HL-60 (cell line): Measurements from ENCODE around the gene WAPL.

ENCODE experiments used
- POLR2AphosphoS5 ChIP-seq: IDR thresholded peaks from 2 replicates; pipeline ENCODE4 v1.6.1; 2012; ENCODE audit warnings: low read depth
- TF ChIP-seq, protein P1 (sequence below): IDR thresholded peaks from one replicate; pipeline ENCODE4 v1.5.1; 2011; ENCODE audit warnings: low read length, control low read depth, inconsistent platforms; ENCODE audit not compliant: insufficient read depth
- TF ChIP-seq, protein P2 (sequence below): IDR thresholded peaks from 2 replicates; pipeline ENCODE4 v1.6.1; 2012; ENCODE audit warnings: low read depth; ENCODE audit not compliant: insufficient replicate concordance

GRCh38 chr10:86480571-86480970 lies 41.0 kb downstream of the WAPL start:
- TF ChIP-seq, protein P1, sequence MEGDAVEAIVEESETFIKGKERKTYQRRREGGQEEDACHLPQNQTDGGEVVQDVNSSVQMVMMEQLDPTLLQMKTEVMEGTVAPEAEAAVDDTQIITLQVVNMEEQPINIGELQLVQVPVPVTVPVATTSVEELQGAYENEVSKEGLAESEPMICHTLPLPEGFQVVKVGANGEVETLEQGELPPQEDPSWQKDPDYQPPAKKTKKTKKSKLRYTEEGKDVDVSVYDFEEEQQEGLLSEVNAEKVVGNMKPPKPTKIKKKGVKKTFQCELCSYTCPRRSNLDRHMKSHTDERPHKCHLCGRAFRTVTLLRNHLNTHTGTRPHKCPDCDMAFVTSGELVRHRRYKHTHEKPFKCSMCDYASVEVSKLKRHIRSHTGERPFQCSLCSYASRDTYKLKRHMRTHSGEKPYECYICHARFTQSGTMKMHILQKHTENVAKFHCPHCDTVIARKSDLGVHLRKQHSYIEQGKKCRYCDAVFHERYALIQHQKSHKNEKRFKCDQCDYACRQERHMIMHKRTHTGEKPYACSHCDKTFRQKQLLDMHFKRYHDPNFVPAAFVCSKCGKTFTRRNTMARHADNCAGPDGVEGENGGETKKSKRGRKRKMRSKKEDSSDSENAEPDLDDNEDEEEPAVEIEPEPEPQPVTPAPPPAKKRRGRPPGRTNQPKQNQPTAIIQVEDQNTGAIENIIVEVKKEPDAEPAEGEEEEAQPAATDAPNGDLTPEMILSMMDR, result no peak
- TF ChIP-seq POLR2AphosphoS5, result no peak
- TF ChIP-seq, protein P2, sequence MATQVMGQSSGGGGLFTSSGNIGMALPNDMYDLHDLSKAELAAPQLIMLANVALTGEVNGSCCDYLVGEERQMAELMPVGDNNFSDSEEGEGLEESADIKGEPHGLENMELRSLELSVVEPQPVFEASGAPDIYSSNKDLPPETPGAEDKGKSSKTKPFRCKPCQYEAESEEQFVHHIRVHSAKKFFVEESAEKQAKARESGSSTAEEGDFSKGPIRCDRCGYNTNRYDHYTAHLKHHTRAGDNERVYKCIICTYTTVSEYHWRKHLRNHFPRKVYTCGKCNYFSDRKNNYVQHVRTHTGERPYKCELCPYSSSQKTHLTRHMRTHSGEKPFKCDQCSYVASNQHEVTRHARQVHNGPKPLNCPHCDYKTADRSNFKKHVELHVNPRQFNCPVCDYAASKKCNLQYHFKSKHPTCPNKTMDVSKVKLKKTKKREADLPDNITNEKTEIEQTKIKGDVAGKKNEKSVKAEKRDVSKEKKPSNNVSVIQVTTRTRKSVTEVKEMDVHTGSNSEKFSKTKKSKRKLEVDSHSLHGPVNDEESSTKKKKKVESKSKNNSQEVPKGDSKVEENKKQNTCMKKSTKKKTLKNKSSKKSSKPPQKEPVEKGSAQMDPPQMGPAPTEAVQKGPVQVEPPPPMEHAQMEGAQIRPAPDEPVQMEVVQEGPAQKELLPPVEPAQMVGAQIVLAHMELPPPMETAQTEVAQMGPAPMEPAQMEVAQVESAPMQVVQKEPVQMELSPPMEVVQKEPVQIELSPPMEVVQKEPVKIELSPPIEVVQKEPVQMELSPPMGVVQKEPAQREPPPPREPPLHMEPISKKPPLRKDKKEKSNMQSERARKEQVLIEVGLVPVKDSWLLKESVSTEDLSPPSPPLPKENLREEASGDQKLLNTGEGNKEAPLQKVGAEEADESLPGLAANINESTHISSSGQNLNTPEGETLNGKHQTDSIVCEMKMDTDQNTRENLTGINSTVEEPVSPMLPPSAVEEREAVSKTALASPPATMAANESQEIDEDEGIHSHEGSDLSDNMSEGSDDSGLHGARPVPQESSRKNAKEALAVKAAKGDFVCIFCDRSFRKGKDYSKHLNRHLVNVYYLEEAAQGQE, result no peak
